ENCODE data around the gene PHACTR3.

GRCh38 chr20:59784365-59784764, 180.0 kb downstream of the PHACTR3 start:
- TF ChIP-seq, protein P1, sequence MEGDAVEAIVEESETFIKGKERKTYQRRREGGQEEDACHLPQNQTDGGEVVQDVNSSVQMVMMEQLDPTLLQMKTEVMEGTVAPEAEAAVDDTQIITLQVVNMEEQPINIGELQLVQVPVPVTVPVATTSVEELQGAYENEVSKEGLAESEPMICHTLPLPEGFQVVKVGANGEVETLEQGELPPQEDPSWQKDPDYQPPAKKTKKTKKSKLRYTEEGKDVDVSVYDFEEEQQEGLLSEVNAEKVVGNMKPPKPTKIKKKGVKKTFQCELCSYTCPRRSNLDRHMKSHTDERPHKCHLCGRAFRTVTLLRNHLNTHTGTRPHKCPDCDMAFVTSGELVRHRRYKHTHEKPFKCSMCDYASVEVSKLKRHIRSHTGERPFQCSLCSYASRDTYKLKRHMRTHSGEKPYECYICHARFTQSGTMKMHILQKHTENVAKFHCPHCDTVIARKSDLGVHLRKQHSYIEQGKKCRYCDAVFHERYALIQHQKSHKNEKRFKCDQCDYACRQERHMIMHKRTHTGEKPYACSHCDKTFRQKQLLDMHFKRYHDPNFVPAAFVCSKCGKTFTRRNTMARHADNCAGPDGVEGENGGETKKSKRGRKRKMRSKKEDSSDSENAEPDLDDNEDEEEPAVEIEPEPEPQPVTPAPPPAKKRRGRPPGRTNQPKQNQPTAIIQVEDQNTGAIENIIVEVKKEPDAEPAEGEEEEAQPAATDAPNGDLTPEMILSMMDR (IDR thresholded peaks at IDR 0.05; ENCODE audit: insufficient read depth, low read depth, low read length) = no peak
- no peak for TF ChIP-seq EZH2 (IDR thresholded peaks at IDR 0.05; ENCODE audit: insufficient read depth, low read length)

Measured in astrocyte (in vitro differentiated cells and primary cell).